HG03060 (cell line): Measurements from ENCODE around the gene RGS6.

ENCODE experiments used
- ATAC-seq: cut with Tn5 transposase; IDR thresholded peaks from one replicate; pipeline ENCODE4 v1.9.1; 2021; ENCODE audit warnings: low read depth, moderate number of reproducible peaks; ENCODE audit not compliant: unreplicated experiment

Gene RGS6

DNA sequence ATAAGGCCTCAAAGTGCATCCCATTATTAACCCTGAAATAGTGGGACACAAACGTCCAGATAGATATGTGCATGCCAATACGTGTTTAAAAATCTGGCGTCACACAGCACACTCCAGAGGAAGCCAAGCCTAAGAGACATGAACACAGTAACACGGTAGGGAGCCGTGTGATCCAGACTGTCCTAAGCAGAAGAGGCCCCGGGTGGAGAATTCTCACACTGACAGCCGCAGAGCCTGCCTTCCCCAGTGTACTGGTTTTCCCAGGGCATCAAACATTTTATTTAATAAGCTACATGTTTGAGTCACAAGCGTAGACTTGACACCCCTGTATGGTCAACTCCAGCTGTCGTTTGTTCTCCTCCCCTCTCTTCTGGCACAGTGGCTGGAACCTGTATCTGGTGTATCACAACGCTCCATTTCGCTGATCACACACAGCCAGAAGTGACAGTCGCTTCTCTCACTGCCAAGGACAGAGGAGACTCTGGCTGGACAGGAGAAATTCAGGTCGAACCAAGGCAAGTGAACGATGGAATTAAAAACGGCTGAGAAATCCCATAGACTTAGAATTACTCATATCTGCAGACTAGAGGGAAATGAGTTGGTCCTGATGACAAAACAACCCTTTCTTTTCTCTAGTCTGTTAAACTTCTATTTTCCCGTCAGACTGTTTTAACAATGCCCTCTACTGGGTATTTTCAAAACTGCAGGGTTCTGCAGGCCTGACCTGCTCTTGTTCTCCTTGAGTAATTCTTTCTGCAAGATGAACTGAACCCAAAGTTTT is 359.9 kb downstream of the RGS6 start:
- ATAC-seq = no peak

DNA sequence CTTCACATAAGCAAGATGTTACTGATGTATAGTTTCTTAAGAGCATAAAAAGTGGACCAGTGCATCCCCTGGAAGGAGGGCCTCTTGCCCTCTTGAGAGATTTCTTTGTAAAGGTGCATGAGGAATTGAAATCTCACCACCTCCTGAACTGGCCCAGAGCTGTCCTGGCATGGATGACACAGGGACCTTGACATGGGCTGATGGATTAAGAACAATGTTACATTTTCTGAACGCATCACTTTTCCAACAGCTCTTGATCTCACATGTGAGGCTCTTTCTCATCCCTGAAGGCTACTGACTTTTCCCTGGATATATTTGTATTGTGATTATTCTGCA is 360.4 kb downstream of the RGS6 start:
- no peak for ATAC-seq

DNA sequence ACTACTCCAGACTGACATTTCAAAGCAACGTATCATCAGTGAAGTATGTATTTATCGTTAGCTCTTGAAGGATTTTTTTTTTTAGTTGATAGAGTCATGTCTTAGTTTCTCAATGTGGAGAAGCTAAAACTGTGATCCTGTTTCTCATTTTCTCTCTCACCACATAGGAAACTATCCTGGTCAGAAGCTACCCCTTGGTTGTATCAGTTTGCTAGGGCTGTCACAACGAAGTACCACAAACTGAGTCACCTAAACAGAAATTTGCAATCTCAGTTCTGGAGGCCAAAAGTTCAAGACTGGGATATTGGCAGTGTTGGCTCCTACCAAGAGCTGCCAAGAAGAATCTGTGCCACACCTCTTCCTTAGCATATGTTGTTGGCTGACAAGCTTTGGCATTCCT is 369.1 kb downstream of the RGS6 start:
- no peak for ATAC-seq

DNA sequence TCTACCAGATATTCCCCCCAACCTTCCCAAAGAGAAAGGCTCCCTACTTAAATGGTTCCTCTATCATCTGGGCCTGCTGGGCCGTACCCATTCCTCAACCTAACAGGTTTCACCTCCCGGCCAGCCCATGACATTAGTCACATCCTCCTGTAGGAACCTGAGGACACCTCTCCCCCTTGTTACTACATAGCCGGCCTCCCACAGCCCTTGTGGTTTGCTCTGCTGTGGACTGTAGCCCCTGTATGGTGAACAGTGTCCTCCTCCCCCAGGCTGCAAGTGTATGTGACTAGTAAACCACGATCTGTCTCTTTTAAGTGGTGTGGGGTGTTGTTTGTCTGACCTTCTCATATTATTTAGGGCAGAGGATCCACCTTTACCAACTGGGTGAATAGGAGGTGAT is 371.7 kb downstream of the RGS6 start:
- ATAC-seq = no peak

DNA sequence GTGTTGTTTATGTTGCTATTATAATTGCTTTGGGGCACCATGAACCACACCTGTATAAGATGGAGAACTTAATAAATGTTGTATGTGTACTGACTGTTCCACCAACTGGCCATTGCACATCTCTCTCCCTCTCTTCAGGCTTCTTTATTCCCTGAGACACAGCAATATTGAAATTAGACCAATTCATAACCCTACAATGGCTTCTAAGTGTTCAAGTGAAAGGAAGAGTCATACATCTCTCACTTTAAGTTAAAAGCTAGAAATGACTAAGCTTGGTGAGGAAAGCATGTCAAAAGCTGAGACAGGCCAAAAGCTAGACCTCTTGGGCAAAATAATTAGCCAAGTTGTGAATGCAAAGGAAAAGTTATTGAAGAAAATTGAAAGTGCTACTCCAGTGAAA is 373.3 kb downstream of the RGS6 start:
- no peak for ATAC-seq

DNA sequence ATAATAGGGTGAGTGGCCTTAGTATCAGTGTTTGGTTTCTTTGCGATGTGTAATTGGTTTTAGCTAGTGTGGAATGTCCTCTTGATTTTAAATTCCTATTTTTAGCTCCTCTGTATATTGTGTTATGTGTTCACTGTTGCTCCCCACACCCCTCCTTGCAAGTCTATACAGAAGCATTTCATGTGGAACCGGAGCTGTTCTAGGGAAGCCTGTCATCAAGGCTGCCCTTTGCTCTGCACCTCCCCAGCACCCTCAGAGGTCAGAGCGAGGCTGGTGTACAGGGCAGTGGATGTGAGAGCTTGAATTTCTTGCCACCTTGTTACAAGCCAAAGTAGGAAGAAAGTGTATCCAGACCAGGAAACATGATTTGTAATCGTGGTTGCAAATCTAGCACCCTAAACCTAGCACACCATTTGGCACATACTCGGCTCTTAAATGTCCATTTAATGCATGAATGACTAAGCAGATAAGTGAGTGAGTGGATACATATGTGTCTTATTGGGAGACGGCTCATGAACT is 376.8 kb downstream of the RGS6 start:
- ATAC-seq = no peak

DNA sequence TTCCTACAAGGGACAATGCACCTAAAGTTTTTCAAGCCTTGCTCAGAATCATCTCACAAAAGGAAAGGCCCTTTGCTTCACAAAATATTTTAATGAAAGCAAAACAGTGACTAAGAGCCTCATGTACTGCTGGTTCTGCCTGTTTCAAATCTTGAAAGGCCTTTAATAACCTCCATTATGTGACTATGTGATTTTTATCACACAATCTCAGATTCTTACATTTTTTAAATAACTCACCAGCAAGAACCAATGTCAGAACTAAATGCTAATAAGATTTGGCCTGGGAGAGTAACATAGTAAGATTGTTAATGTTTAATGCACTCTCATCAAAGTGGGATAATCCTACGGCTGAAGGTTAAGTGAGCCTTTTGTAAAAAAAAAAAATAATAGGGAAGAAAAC is 378.9 kb downstream of the RGS6 start:
- ATAC-seq = no peak

DNA sequence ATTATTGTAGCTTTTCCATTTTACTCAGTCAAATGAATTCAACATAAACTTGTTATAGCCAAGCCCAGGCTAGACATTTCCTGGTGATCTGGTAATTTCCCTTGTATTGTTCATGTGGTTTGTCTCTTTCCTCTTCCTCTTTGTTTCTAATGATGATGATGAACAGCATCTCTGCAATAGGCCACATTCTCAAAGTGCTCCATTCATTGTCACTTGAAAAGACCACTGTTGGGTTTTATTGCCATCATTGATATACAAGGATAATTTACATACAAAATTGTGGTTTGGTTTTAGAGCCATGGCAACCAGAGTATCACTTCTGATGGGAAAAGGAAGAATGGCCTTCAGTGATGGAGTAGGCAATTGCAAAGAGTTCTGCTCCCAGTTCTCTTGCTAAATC is 379.3 kb downstream of the RGS6 start:
- no peak for ATAC-seq

DNA sequence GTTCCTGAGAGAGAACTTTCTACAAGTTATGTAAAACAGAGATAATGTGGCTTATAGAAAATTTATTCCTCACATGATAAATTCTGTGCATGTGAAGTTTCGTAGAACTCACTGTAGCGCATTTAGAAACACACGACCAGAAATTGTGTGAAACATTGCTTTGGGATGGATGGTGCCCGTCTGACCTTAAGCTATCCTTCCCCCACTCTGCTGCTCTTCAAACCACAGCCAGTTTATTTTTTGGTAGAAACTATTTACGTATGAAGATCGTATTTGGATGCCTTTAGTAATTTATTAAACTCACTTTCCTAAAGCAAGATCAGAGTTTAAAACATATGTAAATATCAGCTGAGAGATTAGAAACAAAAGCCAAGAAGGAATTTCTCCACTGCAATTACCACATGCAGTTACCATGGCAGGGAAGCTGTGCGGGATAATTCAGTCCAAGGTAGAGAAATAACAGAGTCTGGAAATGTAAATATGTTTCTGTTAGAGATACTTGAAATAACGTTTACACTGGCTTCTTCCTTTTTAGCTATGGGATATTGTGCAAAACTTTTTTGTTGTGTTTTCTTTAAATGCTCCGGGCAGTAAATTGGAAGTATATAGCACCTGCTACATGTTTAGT is 382.7 kb downstream of the RGS6 start:
- ATAC-seq = no peak

DNA sequence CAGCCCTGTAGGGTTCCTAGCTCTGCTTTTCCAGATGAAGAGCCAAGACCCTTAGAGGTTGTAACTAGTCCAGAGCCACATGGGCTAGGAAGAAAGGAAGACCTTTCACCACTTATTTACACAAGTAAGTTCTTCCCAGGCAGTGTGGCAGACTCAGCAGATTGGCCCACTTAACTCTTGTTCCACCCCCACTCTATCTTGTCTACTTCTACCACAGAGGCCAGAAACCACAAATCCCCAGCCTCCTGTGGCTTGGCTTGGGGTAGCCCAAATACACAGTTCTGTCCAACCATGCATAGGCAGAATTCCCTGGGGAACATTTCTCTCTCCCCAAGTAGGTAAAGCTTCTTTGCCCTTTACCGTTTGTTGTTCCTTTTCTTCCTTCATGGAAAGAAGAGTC is 383.5 kb downstream of the RGS6 start:
- ATAC-seq = no peak

DNA sequence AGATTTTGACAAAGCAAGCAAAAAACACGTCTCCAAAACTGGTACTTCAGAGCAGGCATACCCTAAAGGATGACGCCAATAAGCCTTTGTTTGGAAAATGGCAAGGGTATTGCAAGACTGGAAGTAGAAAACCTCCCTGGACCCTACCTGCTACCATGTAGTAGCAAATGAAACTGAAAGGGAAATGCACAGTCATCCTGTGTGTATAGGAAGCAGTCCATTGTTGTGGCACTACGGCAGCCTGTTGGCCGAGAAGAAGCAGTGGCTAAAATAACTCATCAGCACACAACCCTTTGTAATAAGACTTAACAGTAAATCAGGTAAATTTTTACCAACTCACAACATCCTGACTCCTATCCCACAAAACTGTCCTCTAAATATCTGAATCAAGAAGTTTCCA is 386.4 kb downstream of the RGS6 start:
- no peak for ATAC-seq

DNA sequence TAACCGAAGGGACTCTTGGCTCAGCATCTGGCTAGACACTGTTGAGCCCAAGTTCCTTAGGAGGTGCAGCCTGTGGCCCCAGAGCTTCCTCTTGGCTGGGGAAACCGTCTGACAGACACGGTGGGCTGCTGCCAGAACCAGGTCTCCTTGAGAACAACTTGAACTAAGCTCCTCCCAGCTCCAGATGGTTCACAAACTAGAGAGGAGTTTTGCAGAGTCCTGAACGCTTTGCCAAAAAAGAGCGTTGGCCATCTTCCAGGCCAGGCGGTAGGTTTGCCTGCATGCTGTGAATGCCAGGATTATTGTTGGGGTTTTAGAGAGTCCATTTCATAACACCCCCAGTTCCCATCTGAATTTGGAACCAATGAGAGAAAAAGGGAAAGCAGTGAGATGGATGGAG is 399.8 kb downstream of the RGS6 start:
- ATAC-seq = no peak

DNA sequence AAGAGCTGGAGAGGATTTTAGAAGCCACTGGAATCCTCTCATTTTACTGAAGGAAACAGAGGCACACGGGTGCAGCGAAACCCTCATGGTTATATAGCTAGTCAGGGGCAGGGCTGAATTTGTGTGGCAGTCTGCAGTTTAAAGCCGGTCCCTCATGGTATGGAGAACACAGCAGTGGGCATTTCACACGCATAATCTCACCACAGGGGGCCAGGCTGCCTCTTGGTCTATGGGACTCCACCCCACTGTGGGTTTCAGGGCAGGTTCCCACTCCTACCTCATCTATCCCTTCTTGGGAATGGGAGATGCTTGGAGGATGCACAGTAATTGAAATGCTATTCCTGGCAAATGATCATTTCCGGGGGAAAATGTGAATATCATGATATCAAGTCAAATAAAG is 400.6 kb downstream of the RGS6 start:
- ATAC-seq = no peak

DNA sequence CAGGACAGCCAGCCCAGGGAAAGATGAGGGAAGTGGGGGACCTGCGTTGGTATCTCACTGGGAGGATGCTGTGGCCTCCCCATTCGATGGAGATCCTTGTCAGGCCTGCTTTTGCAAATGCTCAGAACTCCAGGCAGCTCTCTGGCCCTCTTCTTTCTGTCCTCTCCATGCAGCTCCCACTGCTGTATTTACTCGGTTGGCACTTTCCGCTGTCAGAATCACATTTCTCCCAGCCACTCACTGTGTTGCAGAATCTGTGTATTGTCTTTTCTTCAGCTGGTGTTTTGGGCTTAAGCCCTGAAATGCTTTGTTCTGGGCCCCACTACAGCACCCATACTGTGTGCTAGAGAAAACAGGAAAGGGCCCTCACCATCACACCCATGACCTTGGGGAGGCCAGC is 401.1 kb downstream of the RGS6 start:
- no peak for ATAC-seq

DNA sequence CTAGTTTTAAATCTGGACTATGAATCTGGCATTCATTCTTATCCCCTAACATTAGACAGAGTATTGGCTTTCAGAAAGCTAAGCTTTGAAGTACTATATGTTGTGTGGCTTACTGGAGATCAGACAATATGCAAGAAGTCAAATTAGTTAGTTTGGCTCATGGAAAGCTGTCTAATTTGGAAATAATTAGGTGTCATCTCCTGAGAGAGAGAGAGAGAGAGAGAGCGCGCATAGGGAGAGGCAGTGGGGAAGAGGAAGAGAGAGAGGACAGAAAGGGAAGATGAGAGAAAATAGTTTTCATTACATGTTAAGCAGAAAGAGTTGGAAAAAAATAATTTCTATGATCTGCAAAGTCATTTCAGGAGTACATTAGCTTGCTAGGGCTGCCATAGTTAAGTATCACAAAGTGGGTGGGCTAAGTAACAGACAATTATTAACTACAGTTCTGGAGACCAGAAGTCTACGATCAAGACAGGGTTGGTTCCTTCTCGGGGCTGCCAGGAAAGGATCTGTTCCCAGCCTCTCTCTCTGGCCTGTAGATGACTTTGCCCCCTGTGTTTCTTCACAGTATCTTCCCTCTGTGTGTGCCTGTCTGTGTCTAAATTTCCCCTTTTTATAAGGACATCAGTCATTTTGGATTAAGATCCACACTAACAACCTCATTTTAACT is 404.2 kb downstream of the RGS6 start:
- no peak for ATAC-seq

DNA sequence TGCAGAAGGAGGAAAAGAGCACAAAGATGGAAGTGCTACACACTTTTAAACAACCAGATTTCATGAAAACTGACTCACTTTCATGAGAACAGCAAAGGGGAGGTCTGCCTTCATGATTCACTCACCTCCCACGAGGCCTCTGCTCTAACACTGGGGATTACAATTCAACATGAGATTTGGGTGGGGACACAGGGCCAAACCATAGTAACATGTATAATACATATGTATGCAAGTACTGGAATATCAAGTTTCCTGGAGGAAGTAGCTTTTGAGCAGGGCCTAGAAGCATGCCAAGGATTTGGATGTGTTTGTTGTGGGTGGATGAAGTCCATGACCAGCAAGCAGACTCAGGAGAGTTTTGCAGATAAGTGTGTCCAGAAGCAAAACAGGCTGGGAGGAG is 409.0 kb downstream of the RGS6 start:
- ATAC-seq = no peak

DNA sequence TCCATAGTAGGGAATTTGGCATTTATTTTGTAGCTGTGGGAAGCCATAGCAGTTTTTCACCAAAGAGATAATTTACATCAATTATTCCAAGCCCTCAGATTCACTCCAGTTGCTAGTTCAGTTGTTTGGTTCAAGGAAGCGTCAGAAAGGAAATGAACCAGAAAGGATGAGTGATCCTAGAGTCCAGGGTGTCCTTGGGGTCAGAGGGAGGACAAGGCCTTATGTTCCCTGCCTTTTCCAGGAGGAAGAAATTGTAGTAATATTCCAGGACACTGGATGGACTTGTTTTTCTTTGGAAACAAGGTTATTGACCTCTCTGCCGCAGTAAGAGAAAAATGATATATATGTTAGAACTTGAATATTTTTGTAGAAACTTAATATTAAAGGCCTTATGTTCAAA is 409.5 kb downstream of the RGS6 start:
- no peak for ATAC-seq

DNA sequence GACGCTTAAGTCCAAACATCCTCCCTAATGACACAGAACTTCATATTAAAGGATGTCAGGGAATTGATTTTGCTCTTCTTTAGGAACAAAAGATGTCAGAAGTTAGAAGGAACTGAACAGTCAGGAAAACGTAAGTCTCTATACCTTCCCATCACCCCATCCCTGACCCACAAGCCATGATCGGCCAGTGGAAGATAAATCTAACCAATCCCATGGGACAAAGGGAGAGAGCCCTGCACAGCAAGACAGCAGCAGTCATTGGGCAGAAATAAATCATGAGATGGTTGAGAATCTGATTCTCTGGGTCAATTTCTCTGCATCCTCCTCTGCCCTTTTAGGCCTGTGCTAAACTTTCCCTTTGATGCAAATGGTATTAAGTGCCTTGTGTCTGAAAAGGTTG is 414.9 kb downstream of the RGS6 start:
- no peak for ATAC-seq

DNA sequence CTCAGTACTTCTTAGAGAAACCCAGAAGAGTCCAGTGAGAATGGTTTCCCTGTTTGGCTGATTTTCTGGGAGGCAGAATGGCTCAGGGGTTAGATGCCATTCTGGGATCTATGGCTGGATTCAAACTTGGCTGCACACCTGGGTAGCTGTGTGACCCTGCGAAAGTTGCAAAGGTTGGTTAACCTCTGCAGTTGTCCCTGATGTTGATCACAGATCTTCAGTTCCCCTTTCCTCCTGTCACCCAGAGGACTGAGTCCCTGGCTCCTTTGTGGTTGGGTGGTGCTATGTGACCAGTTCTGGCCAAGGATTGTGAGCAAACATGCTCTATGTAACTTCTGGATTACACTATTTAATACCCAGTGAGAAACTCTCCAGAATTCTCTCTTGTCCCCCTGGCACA is 418.0 kb downstream of the RGS6 start:
- ATAC-seq = no peak

DNA sequence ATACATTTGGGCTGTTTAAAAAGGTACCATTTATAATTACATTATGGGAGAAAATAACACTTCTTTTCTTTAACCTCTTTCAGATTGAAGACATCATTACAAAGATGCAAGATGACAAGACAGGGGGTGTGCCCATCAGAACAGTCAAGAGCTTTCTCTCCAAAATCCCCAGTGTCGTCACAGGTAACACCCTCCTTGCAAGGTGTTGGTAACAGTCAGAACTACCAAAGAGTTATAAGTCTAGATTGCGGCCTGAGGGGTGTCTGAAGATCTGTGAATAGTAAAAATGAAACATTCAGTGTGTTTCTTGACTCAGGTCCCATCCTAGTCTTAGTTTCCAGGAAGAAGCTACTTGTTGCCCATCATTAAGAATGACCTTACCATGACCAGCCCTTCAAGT is 419.8 kb downstream of the RGS6 start:
- no peak for ATAC-seq

DNA sequence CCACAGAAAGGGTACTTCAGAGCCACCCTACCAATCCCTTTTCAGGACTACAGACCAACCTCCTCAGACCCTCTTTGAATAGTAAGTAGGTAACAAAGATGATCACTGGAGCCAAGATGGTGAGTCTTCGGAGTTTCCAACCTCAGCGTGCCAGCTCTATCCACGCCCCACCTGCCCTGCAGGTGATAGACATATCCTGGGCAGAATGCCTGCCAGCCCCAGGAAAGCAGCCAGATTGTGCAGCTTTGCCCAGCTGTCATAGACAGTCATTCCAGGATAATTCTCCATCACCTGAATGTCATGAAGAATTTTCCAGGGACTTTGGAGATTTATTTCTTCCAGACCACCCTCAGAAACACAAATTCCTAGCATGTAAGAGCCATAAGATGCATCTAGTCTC is 434.4 kb downstream of the RGS6 start:
- ATAC-seq = no peak

DNA sequence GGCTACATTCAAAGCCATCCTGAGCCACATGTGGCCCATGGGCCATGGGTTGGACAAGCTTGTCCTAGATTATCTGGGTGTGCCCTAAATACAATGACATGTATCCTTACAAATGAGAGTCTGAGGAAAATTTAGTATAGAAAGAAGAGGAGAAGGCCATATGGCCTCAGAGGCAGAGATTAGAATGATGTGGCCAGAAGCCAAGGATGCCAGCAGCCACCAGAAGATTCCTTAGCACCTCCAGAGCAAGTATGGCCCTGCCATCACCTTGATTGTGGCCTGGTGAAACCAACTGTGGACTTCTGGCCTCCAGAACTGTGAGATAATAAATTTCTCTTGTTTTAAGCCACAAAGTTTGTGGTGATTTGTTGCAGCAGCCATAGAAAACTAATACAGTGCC is 436.9 kb downstream of the RGS6 start:
- ATAC-seq = no peak
